NK-92 (cell line): ENCODE measurements around the gene CCDC158.
"Not testable (repeated sequence)": the region's sequence is repeated elsewhere in the genome, so short reads cannot be mapped to it uniquely, and the experiment has no call there.

Experiments
- DNase-seq: peaks from one replicate; lab custom pipeline; 2025; ENCODE audit not compliant: unreplicated experiment; lab: John Stamatoyannopoulos, UW

CCDC158 gene

GRCh38 chr4:76373919-76374552, 46.9 kb downstream of the CCDC158 start:
- DNase-seq: no peak

GRCh38 chr4:76366737-76367136, 54.2 kb downstream of the CCDC158 start:
- no peak for DNase-seq

DNA sequence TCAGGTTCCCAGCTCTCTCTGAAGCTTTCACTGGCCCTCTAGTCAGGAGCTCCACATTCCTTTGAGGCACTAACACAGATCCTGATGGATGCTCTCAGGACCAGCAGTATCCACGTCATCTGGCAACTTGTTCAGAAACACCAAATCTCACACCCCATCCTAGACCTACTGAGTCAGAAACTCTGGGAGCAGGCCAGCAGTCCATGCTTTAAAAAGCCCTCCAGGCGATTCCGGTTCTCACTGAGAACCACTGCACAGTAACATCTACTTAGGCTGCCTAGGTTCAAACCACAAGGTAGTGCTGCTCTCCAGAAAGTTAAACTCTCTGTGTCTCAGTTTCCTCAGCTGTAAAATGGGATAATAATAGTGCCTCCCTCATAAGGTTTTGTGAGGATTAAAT, 55.3 kb downstream of the CCDC158 start:
- no peak for DNase-seq

GRCh38 chr4:76364763-76365162, 56.2 kb downstream of the CCDC158 start:
- DNase-seq: no peak

- no peak for DNase-seq
These were observed 57.2 kb downstream of the CCDC158 start for GRCh38 chr4:76363556-76364290.

DNA sequence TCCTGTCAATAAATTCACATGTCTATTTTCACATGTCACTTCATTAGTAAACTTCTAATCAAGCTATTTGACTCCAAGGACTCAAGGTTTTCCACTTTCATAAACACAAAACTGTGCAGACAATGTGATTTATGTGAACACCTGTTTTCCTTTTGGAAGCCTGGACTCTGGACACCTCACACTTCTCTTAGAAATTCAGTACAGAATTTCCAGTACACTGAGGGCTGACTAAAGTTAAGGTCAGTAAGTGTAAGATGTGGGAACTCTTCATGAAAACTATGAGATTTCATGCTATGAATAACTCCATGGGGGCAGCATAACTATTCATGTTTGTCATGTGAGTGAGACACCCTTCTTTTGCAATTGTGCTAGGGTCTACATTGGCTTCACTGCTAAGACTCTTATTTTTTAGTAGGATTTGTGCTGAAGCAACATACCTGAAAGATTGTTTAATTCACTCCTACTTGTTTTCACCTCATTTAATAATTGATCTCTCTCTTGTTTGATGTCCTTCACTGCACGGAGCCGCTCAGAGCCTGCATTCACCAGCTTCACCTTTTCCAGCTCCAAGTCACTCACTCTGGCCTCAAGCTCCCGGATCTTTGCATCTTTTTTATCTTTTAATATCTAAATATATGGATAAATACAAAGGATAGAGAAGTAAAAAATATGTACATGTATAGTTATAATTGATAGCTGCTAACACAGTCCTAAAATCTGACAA, 59.1 kb downstream of the CCDC158 start:
- no peak for DNase-seq

- not testable (repeated sequence) for DNase-seq
These were observed 61.0 kb downstream of the CCDC158 start for GRCh38 chr4:76359881-76360466.

DNA sequence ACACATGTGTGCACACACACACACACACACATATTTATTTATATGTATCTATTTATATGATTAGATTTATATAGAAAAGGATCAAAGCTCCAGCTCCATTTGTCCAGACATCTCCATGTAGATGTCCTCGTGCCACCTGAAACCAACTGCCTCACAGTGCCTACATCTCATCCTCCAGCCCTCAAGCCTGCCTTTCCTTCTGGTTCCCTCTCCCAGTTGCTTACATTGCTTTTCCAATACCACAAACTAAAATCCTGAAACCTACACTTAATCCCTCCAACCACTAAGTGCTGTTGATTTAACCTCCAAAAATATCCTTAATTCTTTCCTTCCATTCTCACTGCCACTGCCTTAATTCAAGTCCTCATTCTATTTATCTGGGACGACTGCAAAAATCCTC, 63.0 kb downstream of the CCDC158 start:
- no peak for DNase-seq

DNA sequence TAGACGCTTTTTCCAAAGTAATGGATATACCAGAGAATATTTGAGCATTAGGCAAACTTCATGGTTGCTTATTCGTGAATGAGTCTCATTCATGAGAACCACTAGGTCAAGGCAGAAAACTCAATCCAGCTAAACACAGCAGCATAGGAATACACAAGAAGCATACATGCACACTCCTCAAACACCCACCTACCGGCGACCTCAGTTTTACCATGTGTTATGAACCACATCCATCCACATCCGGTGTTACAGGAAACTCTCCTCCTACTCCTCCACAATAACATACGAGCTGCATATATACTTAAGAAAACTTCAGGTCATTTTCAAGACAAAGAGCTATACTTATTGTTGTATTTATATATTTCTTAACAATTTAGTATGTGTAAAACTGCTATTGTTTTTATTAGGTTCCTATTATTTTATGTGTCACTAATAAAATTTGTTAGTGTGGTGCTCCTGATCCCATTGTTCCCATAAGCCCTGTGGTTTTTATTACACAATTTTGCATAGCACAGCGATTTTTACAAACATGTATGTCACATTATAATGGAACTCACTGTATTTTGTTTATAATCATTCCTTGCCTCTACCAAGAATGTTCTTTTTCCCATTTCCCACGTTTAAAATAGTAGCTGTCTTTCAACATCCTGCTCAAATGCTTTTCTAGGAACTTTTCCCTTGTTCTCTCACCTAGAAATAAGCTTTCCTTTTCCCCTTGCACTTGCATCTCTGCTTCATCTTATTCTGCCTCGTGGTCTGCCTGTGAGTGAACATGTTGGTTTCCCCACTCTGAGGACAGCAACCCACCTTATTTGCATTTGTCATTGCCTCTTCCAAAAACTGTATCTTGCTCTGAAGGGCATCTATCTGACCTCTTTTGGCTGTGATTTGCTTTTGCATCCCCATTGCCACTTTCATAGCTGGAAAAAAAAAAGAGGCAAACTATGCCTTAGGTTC, 66.1 kb downstream of the CCDC158 start:
- no peak for DNase-seq

DNA sequence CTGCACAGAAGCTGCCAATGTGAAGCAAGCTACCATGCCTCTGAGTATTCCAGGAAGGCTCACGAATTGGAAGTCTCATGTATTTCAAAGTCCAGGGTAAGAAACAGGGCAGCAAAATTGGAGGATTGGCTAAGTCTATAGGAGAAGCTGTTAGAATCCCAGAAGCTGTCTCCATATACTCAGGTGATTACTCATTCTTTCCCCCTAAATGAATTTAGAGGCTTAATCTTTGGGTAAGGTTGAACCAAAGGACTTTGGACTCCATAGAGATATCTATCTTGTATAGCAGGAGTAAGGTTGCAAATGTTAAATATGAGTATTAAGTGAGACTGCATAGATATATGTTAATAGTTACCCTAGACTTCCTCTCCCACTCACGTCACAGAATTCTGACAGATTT, 78.1 kb downstream of the CCDC158 start:
- DNase-seq: no peak

DNA sequence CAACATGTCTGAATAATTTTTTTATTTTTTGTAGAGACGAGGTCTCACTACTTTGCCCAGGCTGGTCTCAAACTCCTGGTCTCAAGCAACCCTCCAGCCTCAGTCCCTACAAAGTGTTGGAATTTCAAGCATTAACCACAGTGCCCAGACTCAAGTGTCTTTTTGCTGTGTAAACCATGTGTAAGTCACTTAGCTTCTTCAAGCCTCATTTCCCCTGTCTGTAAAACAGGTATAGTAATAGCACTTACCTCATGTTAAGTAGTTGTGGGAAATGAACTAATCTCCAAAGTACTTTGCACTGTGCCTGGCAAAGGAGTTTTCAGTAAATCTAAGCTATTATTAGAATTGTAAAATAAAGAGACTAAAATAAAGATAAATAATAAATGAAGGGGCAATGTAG, 78.8 kb downstream of the CCDC158 start:
- DNase-seq: no peak

GRCh38 chr4:76341063-76341462, 79.9 kb downstream of the CCDC158 start:
- no peak for DNase-seq

- no peak for DNase-seq
These were observed 81.6 kb downstream of the CCDC158 start for GRCh38 chr4:76339364-76339763.

GRCh38 chr4:76334885-76335284, 86.1 kb downstream of the CCDC158 start:
- DNase-seq: no peak

GRCh38 chr4:76326515-76326914, 94.4 kb downstream of the CCDC158 start:
- no peak for DNase-seq

GRCh38 chr4:76325072-76325471, 95.9 kb downstream of the CCDC158 start:
- DNase-seq: no peak

DNA sequence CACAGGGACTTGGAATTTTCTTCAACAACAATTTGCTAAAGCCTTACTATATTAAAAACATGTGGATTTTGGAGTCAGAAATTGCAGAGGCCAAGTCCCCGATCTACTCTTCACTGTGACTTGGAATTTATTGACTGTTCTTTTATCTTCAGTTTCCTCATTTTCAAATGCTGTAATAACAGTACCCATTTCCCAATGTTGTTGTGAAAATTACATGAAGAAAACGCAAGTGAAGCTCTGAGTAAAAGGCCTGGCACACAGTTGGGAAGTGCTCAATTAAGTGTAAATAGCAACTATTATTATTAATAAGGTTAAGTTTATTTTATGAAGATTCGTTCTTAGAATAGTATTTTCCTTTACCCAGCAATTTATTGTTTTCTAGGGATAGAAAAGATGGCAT, 98.7 kb downstream of the CCDC158 start:
- DNase-seq: no peak

DNA sequence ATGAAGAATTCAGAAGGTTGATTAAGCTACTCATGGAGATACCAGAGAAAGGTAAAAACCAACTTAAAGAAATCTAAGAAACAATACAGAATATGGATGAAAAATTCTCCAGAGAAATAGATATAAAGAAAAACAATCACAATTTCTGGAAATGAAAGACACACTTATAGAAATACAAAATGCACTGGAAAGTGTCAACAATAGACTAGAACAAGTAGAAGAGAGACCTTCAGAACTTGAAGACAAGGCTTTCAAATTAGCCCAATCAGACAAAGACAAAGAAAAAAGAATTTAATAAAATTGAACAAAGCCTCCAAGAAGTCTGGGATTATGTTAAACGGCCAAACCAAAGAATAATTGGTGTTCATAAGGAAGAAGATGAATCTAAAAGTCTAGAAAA, 104.8 kb downstream of the CCDC158 start:
- no peak for DNase-seq

GRCh38 chr4:76315267-76315918, 105.5 kb downstream of the CCDC158 start:
- DNase-seq: no peak

DNA sequence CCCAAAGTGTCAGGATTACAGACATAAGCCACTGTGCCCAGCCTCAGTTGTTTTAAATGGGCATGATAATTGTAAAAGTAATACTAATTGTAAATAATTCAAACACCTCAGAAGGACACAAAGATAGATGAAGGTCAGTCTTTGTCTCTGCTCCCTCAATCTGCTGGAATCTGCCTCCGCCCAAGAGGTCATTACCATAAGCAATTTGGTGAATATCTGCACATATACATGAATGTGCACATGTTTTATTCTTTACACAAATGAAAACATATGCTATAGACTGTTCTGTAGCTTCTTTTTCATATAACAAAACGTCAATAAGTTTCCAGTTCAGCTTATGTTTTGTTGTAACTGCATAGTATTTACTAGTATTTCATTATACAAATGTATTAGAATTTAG, 107.4 kb downstream of the CCDC158 start:
- DNase-seq: no peak
